PFSK-1 (cell line): ENCODE data around the gene SPTLC2.

ENCODE experiments used
- FOXP2 ChIP-seq: optimal IDR thresholded peaks from 2 replicates; pipeline ENCODE3; 2011; ENCODE audit warnings: borderline replicate concordance, control low read depth, inconsistent platforms; ENCODE audit not compliant: insufficient read depth; ENCODE audit errors: extremely low read length, extremely low read depth
- POLR2AphosphoS5 ChIP-seq: IDR thresholded peaks from 2 replicates; pipeline ENCODE4 v1.6.1; 2012; ENCODE audit warnings: low read depth, mild to moderate bottlenecking, control low read depth, low read length, moderate library complexity
- SIN3A ChIP-seq: IDR thresholded peaks from 2 replicates; pipeline ENCODE4 v1.6.1; 2012; ENCODE audit warnings: mild to moderate bottlenecking, low read length, moderate library complexity, borderline replicate concordance; ENCODE audit not compliant: insufficient read depth
- TAF1 ChIP-seq: IDR thresholded peaks from 2 replicates; pipeline ENCODE4 v1.6.1; 2012; ENCODE audit warnings: low read length, control low read depth, borderline replicate concordance; ENCODE audit not compliant: insufficient read depth
- TF ChIP-seq, protein P1 (sequence below), 2 experiments: IDR thresholded peaks; 2 replicates each; pipeline versions ENCODE4 v1.6.1 to v1.8.0; 2011 to 2012; ENCODE audit warnings: low read depth in 2 of 2, low read length in 2 of 2, control low read depth in 1 of 2, inconsistent platforms in 1 of 2, mild to moderate bottlenecking in 1 of 2, moderate library complexity in 1 of 2; ENCODE audit not compliant: insufficient read depth in 1 of 2

SPTLC2 gene

DNA sequence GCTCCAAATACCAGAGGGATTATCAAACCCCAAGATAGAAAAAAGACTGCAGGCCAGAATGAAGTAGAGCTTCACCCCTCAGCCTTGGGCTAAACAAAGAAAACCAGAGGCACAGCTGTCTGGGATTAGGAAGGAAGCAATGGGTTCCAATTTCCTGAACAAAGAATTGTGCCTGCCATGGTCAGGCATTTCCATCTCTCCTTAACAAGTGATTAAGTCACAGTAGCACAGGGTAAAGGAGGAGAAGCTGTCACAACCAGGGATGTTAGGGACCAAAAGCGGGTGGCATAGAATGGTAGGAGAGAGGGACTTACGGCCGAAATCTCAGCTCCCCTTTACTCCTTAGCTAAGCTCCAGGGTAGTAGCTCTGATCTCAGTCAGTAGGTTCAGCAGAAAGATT is 33.9 kb downstream of the SPTLC2 start:
- no peak for TF ChIP-seq FOXP2

DNA sequence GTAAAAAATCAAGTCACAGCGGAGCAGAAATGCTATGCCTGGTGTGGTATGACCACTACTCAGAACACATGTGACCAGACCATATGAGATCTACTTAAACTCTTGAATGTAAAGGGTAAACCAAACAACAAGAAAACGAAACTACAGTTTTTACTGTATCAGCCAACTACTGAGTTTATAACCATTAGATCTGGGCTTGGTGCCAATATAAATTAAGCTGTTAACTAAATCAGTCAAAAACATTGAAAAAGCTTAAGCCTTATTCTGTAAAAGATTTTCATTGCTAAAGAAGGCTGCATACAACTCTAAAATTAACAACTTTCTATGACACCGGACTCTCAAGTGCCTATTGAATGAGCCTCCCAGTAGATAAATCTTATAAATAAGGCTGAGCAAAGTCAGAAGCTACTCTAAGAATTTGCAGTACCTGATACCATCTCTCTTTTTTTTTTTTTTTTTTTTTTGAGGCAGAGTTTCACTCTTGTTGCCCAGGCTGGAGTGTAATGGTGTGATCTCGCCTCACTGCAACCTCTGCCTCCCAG is 35.4 kb downstream of the SPTLC2 start:
- TF ChIP-seq FOXP2, result no peak
- no peak for TF ChIP-seq SIN3A
- TF ChIP-seq, protein P1, sequence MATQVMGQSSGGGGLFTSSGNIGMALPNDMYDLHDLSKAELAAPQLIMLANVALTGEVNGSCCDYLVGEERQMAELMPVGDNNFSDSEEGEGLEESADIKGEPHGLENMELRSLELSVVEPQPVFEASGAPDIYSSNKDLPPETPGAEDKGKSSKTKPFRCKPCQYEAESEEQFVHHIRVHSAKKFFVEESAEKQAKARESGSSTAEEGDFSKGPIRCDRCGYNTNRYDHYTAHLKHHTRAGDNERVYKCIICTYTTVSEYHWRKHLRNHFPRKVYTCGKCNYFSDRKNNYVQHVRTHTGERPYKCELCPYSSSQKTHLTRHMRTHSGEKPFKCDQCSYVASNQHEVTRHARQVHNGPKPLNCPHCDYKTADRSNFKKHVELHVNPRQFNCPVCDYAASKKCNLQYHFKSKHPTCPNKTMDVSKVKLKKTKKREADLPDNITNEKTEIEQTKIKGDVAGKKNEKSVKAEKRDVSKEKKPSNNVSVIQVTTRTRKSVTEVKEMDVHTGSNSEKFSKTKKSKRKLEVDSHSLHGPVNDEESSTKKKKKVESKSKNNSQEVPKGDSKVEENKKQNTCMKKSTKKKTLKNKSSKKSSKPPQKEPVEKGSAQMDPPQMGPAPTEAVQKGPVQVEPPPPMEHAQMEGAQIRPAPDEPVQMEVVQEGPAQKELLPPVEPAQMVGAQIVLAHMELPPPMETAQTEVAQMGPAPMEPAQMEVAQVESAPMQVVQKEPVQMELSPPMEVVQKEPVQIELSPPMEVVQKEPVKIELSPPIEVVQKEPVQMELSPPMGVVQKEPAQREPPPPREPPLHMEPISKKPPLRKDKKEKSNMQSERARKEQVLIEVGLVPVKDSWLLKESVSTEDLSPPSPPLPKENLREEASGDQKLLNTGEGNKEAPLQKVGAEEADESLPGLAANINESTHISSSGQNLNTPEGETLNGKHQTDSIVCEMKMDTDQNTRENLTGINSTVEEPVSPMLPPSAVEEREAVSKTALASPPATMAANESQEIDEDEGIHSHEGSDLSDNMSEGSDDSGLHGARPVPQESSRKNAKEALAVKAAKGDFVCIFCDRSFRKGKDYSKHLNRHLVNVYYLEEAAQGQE (IDR thresholded peaks at IDR 0.05; ENCODE audit: insufficient read depth in 1 of 2, low read depth in 2 of 2, low read length in 2 of 2), result no peak
- TF ChIP-seq TAF1, result no peak
- TF ChIP-seq POLR2AphosphoS5, result no peak

DNA sequence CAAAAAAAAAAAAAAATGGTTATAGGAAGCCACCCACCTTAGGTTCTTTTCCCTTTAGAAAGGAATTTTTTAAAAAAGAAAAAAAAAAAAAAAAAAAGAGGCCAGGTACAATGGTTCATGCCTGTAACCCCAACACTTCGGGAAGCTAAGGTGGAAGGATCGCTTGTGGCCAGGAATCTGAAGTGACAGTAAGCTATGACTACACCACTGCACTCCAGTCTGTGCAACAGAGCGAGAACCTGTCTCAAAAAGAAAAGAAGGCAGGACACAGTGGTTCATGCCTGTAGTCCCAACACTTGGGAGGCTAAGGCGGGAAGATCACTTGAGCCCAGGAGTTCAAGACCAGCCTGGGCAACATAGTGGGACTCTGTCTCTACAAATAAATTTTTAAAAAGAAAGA is 36.0 kb downstream of the SPTLC2 start:
- TF ChIP-seq TAF1, result no peak
- no peak for TF ChIP-seq SIN3A
- TF ChIP-seq, protein P1 (IDR thresholded peaks at IDR 0.05; ENCODE audit: insufficient read depth in 1 of 2, low read depth in 2 of 2, low read length in 2 of 2), result no peak
- no peak for TF ChIP-seq FOXP2
- TF ChIP-seq POLR2AphosphoS5, result no peak

DNA sequence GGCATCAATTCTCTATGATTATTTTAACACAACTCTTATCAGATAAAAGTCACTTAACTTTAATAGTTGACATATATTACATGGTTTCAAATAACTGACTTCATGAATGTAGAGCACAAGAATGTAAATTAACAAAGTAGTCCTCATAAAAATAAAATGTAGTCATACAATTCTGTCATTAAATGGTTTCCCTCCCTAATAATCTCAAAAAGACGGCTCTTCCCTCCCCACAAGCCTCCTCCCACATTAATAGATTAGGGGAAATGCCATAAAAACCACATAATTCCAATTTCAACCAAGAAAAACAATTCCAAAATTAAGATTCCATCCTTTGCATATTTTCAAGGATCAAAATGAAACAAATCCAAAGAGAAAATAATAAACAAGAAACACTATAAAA is 36.7 kb downstream of the SPTLC2 start:
- TF ChIP-seq POLR2AphosphoS5 (no peak), FOXP2 (no peak), SIN3A (no peak), TAF1 (no peak)
- TF ChIP-seq, protein P1 (IDR thresholded peaks at IDR 0.05; ENCODE audit: insufficient read depth in 1 of 2, low read depth in 2 of 2, low read length in 2 of 2), result no peak

DNA sequence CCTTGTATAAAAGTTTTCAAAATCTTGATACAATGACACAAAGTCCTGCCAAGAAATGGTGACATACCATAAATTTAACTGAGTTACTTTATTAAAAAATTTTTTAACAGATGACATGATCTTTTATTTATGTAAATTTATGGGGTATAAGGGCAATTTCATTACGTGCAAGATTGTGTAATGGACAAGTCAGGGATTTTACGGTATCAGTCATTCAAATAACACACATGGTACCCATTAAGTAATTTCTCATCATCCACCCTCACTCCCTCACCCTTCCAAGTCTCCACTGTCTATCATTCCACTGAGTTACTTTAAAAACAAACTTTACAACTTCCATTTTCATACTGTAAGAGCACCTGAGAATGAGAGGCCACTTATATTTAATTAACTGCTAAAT is 37.4 kb downstream of the SPTLC2 start:
- TF ChIP-seq SIN3A (no peak), FOXP2 (no peak), TAF1 (no peak), POLR2AphosphoS5 (no peak)
- TF ChIP-seq, protein P1 (IDR thresholded peaks at IDR 0.05; ENCODE audit: insufficient read depth in 1 of 2, low read depth in 2 of 2, low read length in 2 of 2), result no peak
